ENCODE measurements around the gene SH3PXD2A. TPM values are rescaled to one million over a fixed set of nuclear protein-coding genes. Genes with fewer than 3 reads are reported as not detected.

Gene SH3PXD2A
- total RNA-seq, 1 donor: 3.1 TPM

DNA sequence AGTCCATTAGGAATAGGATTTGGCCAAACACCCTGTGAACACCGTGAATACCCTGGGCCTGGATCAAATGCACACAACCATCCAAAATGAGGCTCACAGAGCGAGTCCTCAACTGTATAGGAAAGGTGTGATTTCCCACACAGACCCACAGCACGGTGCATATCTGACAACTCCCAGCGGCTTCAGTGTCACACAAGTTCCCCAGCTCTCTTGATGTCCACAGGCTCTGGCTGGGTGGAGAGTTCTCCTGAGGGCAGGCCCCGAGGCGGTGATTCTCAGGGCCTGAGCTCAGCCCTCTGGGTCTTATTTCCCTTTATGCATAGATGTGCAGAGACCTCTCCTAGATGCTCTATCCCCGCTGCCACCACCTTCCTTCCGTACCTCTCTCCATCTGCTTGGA is 64.1 kb downstream of the SH3PXD2A start:
- Histone ChIP-seq H3K9me3 (ENCODE audit: low read depth, low read length) (no peaks in the 10 kb centered on the region), H3K27me3 (ENCODE audit: insufficient read depth, low read length) (no peaks in the 10 kb centered on the region), H3K4me3 (ENCODE audit: low read length) (no peak overlapping the region), H3K4me1 (ENCODE audit: insufficient read depth, low read length) (no peaks in the 10 kb centered on the region)

GRCh38 chr10:103790580-103790979 is 64.8 kb downstream of the SH3PXD2A start:
- Histone ChIP-seq H3K4me3 (ENCODE audit: low read length) (no peak overlapping the region), H3K9me3 (ENCODE audit: low read depth, low read length) (no peaks in the 10 kb centered on the region), H3K4me1 (ENCODE audit: insufficient read depth, low read length) (no peaks in the 10 kb centered on the region), H3K27me3 (ENCODE audit: insufficient read depth, low read length) (no peaks in the 10 kb centered on the region)

DNA sequence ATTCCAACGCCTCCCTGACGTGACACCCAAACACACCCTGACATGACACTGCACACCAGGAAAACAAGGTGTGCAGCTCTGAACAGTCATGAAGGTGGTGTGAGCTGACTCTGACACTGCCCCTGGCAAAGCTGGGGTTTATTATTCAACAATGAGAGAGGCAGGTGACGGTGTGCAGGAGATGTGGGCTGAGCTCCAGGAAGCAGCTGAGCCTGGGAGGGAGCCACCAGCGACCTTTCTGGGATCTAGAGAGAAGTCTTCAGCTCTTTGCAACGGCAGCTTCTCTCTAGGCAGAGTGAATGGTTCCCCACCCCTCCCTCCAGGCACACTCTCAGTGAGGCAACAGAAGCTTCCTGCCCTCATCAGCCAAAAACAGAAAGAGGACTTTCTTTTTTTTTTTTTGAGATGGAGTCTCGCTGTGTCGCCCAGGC is 65.6 kb downstream of the SH3PXD2A start:
- Histone ChIP-seq H3K4me1 (ENCODE audit: insufficient read depth, low read length) (no peaks in the 10 kb centered on the region), H3K27me3 (ENCODE audit: insufficient read depth, low read length) (no peaks in the 10 kb centered on the region), H3K4me3 (ENCODE audit: low read length) (no peak overlapping the region), H3K9me3 (ENCODE audit: low read depth, low read length) (no peaks in the 10 kb centered on the region)

DNA sequence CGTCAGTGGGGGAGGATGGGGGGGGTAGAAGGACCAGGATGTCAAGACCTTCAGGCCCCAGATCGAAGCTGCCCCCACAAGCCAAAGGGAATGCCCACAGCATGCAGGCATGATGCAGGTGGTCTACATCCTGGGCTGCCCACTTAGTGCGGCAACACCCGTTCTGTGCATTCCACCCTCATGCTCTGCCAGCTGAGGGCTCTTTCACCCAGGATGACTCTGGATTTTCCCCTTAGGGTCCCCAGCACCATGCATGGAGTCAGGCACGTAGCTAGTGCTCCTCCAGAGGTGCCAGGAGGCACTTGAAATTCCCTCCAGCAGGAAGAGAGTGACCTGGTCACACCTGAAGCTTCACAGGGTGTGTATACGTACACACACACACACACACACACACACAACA is 66.2 kb downstream of the SH3PXD2A start:
- H3K9me3 ChIP-seq (ENCODE audit: low read depth, low read length): no peaks in the 10 kb centered on the region
- no peaks in the 10 kb centered on the region for H3K4me1 ChIP-seq (ENCODE audit: insufficient read depth, low read length)
- H3K27me3 ChIP-seq (ENCODE audit: insufficient read depth, low read length): no peaks in the 10 kb centered on the region
- H3K4me3 ChIP-seq (ENCODE audit: low read length): no peak overlapping the region

GRCh38 chr10:103787331-103787730 is 68.0 kb downstream of the SH3PXD2A start:
- Histone ChIP-seq H3K9me3 (ENCODE audit: low read depth, low read length) (no peaks in the 10 kb centered on the region), H3K27me3 (ENCODE audit: insufficient read depth, low read length) (no peaks in the 10 kb centered on the region), H3K4me3 (ENCODE audit: low read length) (no peak overlapping the region), H3K4me1 (ENCODE audit: insufficient read depth, low read length) (no peaks in the 10 kb centered on the region)

GRCh38 chr10:103786020-103786419 is 69.4 kb downstream of the SH3PXD2A start:
- Histone ChIP-seq H3K4me3 (ENCODE audit: low read length) (no peak overlapping the region), H3K27me3 (ENCODE audit: insufficient read depth, low read length) (no peaks in the 10 kb centered on the region), H3K4me1 (ENCODE audit: insufficient read depth, low read length) (no peaks in the 10 kb centered on the region), H3K9me3 (ENCODE audit: low read depth, low read length) (no peaks in the 10 kb centered on the region)

- Histone ChIP-seq H3K4me1 (ENCODE audit: insufficient read depth, low read length) (no peaks in the 10 kb centered on the region), H3K4me3 (ENCODE audit: low read length) (no peak overlapping the region), H3K9me3 (ENCODE audit: low read depth, low read length) (no peaks in the 10 kb centered on the region), H3K27me3 (ENCODE audit: insufficient read depth, low read length) (no peaks in the 10 kb centered on the region)
Measured at GRCh38 chr10:103784723-103785418, 70.5 kb downstream of the SH3PXD2A start.

GRCh38 chr10:103784089-103784488 is 71.3 kb downstream of the SH3PXD2A start:
- no peak overlapping the region for H3K4me3 ChIP-seq (ENCODE audit: low read length)
- H3K9me3 ChIP-seq (ENCODE audit: low read depth, low read length): no peaks in the 10 kb centered on the region
- H3K4me1 ChIP-seq (ENCODE audit: insufficient read depth, low read length): no peaks in the 10 kb centered on the region
- H3K27me3 ChIP-seq (ENCODE audit: insufficient read depth, low read length): no peaks in the 10 kb centered on the region

GRCh38 chr10:103783681-103784080 is 71.7 kb downstream of the SH3PXD2A start:
- Histone ChIP-seq H3K4me3 (ENCODE audit: low read length) (no peak overlapping the region), H3K4me1 (ENCODE audit: insufficient read depth, low read length) (no peaks in the 10 kb centered on the region), H3K9me3 (ENCODE audit: low read depth, low read length) (no peaks in the 10 kb centered on the region), H3K27me3 (ENCODE audit: insufficient read depth, low read length) (no peaks in the 10 kb centered on the region)

DNA sequence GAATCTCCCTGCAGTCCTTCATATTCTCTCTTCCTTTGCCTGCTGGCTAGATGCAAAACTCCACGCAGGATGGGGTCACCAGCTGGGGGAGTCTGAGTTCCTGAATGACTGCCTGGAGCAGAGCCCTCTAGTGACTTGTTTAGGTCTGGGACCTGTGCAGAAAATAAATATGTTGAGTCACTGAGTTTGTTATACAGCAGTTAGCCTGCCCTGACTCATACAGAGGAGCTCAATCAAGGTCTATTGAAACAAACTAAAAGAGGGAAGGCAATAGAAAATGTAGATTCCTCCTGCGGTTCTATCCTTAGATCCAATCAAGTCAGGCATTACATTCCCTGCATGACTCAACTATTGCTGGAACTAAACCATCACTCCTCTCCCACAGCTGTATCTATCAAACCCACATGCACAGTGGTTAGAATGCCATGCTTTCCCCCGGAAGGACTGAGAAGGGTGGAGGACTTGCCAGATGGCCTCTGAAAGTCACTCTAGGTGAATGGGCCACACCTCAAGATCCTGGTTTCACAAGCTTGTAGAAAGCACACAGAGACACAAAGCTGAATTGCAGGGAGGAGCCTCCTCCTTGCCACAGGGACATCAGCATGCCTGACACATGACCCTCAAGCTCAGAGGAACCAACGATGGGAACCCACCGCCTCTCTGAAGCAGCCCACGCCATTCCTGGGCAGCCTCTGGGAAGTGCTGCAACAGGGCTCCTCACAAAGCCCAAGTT is 73.9 kb downstream of the SH3PXD2A start:
- Histone ChIP-seq H3K4me3 (ENCODE audit: low read length) (no peak overlapping the region), H3K27me3 (ENCODE audit: insufficient read depth, low read length) (no peaks in the 10 kb centered on the region)

GRCh38 chr10:103780242-103781149 is 74.9 kb downstream of the SH3PXD2A start:
- H3K4me1 ChIP-seq (ENCODE audit: insufficient read depth, low read length): no peaks in the 10 kb centered on the region
- H3K27me3 ChIP-seq (ENCODE audit: insufficient read depth, low read length): no peaks in the 10 kb centered on the region
- H3K9me3 ChIP-seq (ENCODE audit: low read depth, low read length): no peaks in the 10 kb centered on the region
- H3K4me3 ChIP-seq (ENCODE audit: low read length): no peak overlapping the region

More for the DNA sequence above, 73.9 kb downstream of the SH3PXD2A start:
- no peaks in the 10 kb centered on the region for H3K4me1 ChIP-seq (ENCODE audit: insufficient read depth, low read length)
- no peaks in the 10 kb centered on the region for H3K9me3 ChIP-seq (ENCODE audit: low read depth, low read length)

DNA sequence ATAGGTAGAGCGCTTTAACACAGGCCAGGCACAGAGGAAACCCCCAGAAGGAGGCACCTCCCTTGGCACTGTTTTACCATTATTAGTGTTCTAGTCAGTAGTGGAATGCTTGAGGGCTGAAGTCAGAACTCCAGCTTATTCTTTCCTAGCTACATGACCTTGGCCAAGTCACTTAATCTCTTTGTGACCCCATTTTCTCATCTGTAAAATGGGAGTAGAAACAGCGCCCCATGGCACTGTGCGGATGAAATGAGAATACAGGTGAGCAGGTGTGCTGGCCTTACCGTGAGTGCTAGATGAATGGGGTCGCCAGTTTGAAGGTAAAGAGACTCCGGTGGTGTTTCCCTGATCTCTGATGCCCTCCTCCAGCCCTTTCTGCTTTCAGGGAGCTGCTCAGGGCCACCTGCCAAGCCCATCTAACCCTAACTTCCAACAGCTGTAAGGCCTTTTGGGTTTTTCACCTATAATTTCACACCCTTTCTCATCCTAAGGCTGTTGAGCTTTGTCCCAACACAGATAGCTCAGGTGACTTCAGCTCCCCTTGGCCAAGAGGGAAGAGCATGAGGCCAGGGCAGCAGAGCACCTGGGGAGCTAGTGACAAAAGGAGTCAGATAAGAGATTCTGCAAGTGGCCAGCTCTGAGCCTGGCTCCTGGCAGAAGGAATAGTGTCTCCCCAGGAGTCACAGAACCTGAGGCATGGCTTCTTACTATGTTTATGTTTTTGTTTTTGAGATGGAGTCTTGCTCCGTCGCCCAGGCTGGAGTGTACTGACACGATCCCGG is 76.8 kb downstream of the SH3PXD2A start:
- Histone ChIP-seq H3K9me3 (ENCODE audit: low read depth, low read length) (no peaks in the 10 kb centered on the region), H3K4me1 (ENCODE audit: insufficient read depth, low read length) (no peaks in the 10 kb centered on the region), H3K27me3 (ENCODE audit: insufficient read depth, low read length) (no peaks in the 10 kb centered on the region), H3K4me3 (ENCODE audit: low read length) (no peak overlapping the region)

DNA sequence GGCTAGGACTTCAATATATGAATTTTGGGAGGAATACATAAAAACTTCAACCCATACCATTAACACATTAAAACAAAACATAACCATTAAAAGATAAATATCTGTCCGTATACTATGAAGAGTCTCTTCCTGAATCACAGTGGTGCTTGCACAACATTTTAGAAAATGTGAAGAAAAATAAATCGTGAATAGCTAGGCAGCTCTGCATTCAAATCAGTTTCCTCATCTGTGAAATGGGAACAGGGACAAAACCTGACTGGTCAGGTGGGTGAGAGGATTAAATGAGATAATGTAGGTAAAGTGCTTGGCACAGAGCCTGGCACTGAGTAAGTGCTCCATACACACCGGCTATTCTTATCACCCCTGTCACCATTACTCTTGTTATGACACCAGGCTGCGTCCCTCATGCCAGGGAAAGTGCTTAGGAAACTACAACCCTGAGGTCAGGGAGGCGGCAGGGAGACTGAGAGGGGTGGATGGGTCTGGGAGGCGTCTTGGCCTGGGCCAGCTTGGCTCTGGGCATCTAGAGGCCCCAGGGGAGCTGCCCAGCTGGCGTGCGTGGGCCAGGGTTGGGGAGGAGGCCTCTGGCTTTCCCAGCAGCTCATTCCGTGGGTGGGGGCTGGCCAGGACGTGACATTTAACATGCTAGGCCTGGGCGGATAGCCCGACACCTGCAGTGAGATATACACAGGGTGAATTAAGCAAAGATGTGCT is 78.3 kb downstream of the SH3PXD2A start:
- H3K4me1 ChIP-seq (ENCODE audit: insufficient read depth, low read length): peaks cover 10% of the 10 kb centered on the region
- H3K27me3 ChIP-seq (ENCODE audit: insufficient read depth, low read length): no peaks in the 10 kb centered on the region
- H3K4me3 ChIP-seq (ENCODE audit: low read length): no peak overlapping the region
- H3K9me3 ChIP-seq (ENCODE audit: low read depth, low read length): no peaks in the 10 kb centered on the region

DNA sequence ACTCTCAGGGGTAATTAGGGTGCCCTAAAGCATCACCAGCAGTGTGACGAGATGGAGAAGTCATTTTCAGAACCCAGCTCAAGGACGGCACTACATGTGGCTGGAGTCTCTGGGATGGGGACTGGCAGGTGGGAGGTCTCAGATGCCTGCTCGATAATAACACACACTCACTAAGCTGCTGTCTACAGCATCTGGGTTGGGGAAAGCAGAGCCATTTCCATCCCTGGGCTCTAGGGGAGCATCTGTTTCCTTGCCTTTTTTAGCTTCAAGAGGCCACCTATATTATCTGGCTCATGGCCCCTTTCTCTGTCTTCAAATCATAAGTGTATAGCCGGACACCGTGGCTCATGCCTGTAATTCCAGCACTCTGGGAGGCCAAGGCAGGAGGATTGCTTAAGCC is 79.6 kb downstream of the SH3PXD2A start:
- H3K9me3 ChIP-seq (ENCODE audit: low read depth, low read length): no peaks in the 10 kb centered on the region
- no peaks in the 10 kb centered on the region for H3K27me3 ChIP-seq (ENCODE audit: insufficient read depth, low read length)
- peaks cover 16% of the 10 kb centered on the region for H3K4me1 ChIP-seq (ENCODE audit: insufficient read depth, low read length)
- no peak overlapping the region for H3K4me3 ChIP-seq (ENCODE audit: low read length)

Measured in mononuclear cell (primary cell).